LNCAP (cell line): Measurements from ENCODE around the gene PEX10.
A peak's percentile ranks its signal among the peaks of the same experiment; 100 is the strongest.

Source experiments
- TF ChIP-seq, protein P1 (sequence below): fragments of 450-650 bp; IDR thresholded peaks from 2 replicates; pipeline ENCODE4 v1.5.1; 2017; ENCODE audit warnings: mild to moderate bottlenecking

The PEX10 gene

DNA sequence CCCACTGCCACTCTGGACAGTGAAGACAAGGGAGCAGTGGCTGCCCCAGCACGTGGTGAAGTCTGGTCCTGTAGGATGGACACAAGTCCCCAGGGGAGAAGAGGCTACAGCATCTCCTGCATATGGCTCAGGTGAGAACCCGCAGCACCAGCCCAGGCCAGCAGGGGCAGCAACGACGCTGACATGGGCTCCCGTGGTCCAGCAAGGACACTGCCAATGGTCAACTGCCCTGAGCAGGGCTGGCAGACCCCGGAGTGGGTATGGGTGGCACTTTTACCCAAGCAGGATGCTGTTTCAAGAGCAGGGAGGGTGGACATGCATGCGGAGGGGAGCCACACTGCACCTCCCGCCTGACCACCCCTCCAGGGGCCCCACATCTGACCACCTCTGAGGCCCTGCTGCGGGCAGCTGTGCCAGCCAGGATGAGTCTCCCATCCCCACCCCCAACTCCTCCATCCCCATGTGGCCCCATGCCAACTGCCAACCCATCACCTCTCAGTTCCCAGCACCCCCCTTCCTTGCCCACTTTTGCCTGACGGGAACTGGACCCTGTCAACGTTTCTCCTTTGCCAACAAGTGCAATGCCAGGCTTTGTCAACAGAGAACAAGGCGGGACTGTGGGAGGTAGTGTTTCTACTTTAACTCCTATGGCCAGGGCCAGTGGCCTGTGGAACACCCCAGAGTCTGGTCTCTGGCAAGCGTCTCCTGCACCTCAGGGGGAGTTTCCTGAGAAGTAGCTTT lies 29.6 kb downstream of the PEX10 start:
- TF ChIP-seq, protein P1, sequence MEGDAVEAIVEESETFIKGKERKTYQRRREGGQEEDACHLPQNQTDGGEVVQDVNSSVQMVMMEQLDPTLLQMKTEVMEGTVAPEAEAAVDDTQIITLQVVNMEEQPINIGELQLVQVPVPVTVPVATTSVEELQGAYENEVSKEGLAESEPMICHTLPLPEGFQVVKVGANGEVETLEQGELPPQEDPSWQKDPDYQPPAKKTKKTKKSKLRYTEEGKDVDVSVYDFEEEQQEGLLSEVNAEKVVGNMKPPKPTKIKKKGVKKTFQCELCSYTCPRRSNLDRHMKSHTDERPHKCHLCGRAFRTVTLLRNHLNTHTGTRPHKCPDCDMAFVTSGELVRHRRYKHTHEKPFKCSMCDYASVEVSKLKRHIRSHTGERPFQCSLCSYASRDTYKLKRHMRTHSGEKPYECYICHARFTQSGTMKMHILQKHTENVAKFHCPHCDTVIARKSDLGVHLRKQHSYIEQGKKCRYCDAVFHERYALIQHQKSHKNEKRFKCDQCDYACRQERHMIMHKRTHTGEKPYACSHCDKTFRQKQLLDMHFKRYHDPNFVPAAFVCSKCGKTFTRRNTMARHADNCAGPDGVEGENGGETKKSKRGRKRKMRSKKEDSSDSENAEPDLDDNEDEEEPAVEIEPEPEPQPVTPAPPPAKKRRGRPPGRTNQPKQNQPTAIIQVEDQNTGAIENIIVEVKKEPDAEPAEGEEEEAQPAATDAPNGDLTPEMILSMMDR: peak; percentile 44

DNA sequence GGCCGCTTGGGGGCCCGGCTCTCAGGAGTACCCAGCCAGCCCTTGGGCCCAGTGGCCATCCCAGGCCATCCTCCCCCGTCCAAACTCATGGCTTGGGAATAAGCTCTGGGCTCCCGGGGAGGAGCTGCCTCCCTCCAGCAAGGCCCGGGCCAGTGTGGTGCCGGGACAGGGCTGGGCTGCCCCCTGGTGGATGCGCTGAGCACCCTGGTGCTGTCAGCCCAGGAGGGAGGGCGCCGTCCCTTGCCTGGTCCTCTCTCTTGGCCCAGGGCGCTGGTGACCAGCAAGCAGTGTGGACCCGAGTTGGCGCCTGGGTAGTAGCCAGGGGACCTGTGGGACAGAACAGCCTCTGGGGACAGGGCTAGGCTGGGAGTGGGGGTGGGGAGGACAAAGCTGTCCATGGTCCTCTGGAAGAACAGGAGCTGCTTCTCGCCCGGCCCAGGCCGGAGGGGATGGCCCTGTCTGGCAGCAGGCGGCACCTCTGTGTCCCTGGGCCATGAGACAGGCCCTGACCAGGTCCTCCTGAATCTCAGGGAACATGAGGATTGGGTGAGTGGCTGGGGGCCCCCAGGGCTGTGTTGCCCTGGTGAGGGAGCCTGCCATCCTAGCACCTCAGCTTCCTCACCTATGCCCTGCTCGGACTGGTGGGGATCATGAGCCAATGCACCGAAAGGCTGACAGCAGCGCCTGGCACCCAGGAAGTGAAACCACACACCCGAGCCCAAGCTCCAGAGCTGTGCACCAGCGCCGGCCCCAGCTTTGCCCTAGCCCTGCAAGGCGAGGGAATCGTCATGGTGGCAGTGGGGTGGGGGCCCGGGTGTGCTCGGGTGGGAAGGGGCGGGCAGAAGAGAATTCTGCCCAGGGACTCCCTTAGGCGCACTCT lies 30.4 kb downstream of the PEX10 start:
- TF ChIP-seq, protein P1: peak; percentile 97

DNA sequence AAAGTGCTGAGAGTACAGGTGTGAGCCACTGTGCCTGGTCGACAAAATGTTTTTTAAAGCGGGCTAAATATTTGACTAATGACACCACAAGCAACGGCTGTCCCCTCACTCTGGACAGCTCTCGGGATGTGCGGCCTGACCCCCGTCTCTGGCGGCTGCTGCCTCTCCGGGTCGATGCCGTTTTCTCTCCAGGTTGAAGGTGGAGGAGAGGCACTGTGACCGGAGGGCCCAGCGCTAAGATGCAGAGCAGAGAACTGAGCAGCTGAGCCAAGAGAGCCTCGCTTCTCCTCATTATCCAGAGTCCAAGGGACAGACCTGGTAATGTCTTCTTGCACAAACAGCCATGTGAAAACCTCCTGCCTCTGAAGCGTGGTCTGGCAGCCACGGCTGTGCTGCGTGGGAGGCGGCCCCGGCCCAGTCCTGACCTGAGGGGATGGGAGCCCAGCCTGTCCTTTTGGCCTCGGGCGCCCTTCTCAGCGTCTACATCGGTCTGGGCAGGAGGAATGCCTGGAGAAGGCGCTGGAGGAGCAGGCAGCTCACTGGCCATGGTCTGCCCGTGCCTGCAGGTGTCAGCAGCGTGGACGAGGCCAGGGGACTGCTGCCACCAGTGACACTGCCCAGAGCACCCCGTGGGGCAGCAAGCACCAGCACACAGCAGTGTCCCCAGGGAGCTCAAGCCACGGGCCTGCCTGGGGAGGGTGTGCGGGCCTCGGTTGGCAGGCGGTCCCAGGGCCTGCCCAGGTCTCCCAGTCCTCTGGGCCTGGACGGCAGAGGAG lies 31.4 kb downstream of the PEX10 start:
- TF ChIP-seq, protein P1: no peak

DNA sequence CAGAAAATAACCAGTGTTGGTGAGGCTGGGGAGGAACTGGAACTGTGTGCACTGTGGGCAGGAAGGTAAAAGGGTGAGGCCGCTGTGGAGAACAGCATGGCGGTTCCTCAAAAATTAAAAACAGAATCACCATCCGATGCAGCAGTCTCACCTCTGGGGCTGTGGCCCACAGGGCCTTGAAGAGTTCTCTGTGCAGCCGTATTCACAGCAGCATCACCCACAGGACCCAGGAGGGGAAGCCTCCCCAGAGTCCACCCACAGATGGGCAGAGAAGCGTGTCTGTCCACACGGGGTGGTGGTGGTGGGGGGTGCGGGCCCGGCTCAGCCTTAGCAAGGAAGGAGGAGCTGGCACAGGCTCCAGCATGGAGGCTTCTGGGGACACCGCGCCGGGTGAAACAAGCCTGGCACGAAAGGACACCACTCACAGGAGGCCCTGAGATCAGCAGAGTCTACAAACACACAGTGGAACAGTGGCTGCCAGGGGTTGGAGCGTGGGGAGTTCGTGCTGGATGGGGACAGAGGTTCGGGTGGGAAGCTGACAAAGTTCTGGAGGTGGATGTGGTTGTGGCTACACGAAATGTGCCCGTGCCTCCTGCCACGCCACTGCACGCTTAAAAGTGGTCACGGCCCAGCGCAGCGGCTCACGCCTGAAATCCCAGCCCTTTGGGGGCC lies 32.5 kb downstream of the PEX10 start:
- TF ChIP-seq, protein P1: no peak

DNA sequence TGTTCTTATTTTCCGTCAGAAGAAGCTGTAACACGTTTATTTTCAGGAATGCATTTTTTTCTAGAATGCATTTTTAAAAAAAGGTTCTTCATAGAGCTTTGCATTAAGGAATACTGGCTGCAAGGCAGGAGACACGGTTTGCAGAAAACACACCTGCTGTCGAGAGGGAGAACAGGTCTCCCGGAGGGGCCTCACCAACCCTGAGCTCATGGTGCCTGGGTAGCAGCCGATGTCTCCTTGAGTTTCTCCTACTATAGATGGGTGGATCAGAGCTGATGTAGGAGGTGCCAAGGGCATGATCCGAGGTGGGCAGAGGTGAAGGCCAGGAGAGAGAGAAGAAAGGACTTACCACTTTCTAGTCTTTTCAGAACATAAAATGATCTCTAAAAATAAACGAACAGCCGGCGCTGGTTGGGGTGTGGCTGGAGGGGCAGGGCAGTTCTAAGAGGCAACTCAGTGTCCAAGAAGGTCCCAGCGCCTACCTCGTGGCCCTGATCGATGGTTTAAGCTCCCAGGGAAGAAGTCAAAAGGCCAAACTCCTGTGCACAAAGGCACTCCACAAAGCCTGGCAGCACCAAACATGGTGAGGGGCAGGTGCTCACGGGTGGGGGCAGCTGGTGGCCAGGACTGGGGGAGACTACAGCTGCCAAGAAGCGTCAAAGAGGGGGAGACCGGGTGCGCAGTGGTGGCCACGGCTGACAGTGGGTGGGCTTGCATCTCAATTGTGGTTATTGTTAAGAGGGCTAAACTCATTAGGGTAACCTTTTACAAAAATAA lies 33.2 kb downstream of the PEX10 start:
- TF ChIP-seq, protein P1: no peak

DNA sequence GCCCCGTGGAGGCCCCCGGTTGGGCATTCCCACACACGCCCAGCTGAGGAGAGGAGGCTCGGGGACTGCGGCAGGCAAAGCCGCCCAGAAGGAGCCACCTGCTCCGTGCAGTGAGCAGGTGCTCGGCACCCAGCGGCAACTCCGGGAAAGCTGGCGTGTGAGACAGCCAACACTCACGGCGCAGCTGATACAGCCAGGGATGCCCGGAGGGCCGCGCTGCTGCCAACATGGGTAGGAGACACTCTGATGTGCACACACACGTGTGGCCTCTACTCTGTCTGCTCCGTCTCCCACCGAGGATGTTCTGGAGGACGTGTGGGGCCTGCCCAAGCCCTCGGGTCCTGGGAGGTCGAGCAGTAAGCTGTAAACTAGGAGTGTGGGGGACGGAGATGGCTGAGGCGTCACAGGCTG lies 33.9 kb downstream of the PEX10 start:
- TF ChIP-seq, protein P1: no peak
